ENCODE measurements around the gene ASPSCR1. TPM values are rescaled to one million over a fixed set of nuclear protein-coding genes. Genes with fewer than 3 reads are reported as not detected.

Gene ASPSCR1
- total and polyA plus RNA-seq, 2 donors = 18.0 to 28.6 TPM

DNA sequence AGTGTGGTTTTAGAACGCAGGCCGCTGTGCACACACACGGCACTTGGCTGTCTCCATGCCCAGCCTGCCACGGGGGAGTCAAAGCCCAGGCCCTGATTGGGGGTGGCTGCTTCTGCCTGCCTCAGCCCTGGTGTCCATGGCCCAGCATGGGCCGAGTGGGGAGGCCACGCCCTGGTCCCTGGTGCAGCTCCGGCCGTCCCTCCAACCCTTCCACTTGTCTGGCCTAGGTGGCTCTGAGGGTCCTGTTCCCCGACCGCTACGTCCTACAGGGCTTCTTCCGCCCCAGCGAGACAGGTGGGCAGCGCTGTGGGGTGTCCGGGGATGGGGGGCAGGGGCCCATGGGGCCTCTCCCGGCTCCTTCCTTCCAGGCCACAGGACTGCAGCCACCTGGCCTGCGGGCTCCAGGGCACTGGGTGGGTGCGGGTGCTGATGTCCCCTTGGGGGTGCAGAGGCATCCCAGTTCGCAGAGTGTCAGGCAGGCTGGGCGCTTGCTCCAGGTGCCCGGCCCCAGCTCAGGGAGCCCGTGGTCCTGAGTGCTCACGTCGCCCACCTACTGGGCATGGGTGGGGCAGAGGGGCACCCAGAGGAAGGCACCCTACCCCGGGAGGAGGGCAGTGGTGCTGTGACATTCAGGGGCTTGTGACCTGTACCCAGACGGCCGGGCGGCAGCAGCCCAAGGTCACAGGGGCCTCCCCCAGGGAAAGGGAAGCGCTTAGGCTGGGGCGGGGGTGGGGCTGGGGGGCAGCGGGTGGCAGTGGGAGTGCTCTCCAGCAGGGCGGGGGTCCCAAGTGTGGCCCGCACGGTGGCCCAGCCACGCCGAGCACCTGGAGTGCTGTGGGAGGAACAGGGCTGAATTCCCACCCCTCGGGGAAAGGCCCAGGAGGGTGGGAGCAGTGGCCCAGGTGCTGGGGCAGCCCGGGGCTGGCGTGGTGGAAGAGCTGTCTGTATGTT is 33.4 kb downstream of the ASPSCR1 start:
- Histone ChIP-seq H3K4me3 (ENCODE audit: low read depth, low read length) (no peak overlapping the region), H3K4me1 (ENCODE audit: insufficient read depth) (no peaks in the 10 kb centered on the region), H3K27ac (ENCODE audit: low read depth) (no peak overlapping the region), H3K36me3 (ENCODE audit: insufficient read depth) (no peaks in the 10 kb centered on the region)
- no peak for DNase-seq (ENCODE audit: extremely low spot score)
- WGBS = 93% methylated on average over 39 of the region's 39 CpGs

DNA sequence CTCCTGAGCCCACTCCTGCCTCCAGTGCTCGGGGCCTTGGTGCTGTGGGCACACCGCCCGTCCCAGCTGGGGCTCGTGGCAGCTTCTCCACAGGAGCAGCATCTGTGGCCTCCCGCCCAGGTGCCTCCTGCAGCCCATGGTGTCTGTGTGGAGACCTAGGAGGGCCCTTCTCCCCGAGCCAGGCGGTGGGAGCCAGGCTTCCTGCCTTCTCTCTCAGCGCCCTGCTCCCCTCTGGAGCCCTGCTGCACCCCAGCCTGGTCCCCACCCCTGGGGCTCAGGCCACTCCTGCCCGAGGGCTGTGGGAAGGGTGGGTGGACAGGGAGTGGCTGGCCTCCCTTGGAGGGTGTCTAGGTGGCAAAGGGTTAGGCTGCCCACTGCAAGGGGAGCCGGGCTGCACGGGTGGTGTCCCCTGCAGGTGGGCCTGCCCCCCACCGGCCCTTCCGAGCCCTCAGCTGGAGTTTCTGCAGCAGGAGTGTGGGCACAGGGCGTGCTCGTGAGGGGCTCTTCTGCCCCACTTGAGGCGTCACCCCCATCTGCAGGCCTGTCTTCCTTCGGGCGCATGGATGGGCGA is 34.3 kb downstream of the ASPSCR1 start:
- Histone ChIP-seq H3K4me3 (ENCODE audit: low read depth, low read length) (no peak overlapping the region), H3K27ac (ENCODE audit: low read depth) (no peak overlapping the region), H3K4me1 (ENCODE audit: insufficient read depth) (no peaks in the 10 kb centered on the region), H3K36me3 (ENCODE audit: insufficient read depth) (no peaks in the 10 kb centered on the region)
- WGBS = 91% methylated on average over 19 of the region's 19 CpGs
- DNase-seq (ENCODE audit: extremely low spot score) = no peak

DNA sequence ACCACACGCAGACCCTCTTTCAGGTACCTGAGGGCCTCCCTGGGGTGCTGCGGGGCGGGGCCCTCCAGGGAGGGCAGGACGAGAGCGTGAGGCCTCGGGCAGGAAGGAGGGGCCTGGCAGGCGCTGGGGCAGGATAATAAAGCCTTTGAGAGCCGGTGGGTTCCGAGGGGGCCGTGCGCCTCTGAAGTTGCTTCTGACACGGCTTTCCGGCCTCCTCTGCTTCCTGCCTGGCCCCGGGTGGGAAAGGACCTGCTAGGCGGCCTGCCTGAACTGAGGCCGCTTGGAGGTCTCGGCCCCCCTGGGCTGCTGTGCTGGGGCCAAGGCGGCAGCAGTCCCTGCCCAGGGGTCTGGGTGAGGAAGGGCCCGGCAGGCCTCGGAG is 34.8 kb downstream of the ASPSCR1 start:
- Histone ChIP-seq H3K27ac (ENCODE audit: low read depth) (no peak overlapping the region), H3K36me3 (ENCODE audit: insufficient read depth) (no peaks in the 10 kb centered on the region), H3K4me3 (ENCODE audit: low read depth, low read length) (no peak overlapping the region), H3K4me1 (ENCODE audit: insufficient read depth) (no peaks in the 10 kb centered on the region)
- 72% methylated on average over 20 of the region's 20 CpGs for whole genome bisulfite sequencing
- DNase-seq (ENCODE audit: extremely low spot score) = no peak

DNA sequence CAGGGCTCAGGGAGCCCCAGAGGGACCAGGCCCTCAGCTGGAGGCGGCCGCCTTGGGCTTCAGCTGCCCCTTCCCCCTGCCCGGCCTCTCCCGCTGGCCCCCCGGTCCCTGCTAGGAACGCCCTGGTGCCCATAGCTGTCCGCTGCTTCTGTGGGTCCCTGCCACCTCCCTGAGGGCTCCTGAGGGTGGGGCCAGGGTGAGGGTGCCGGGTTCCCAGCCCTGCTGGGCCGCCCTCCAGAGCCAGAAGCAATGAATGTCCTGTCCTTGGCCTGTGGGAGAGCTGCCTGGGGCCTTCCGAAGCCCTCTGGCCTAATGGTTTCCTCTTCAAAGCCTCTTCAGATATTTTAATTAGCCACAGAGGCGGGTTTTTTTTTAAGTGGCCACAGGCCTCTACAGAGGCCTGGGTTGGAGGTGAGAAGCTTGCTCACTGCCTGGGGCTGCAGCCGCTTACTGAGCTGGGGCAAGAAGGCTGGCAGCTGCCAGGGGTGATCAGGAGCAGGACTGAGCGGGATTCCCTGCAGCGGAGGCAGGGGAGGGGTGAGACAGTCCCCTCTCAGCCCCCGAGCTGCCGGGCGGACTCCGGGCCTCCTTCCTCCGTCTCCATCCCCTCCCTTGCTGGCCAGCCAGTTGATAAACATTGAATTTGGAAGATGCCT is 35.3 kb downstream of the ASPSCR1 start:
- no peak for DNase-seq (ENCODE audit: extremely low spot score)
- WGBS = 75% methylated on average over 19 of the region's 19 CpGs
- H3K4me3 ChIP-seq (ENCODE audit: low read depth, low read length) = no peak overlapping the region
- no peaks in the 10 kb centered on the region for H3K36me3 ChIP-seq (ENCODE audit: insufficient read depth)
- H3K27ac ChIP-seq (ENCODE audit: low read depth) = no peak overlapping the region
- H3K4me1 ChIP-seq (ENCODE audit: insufficient read depth) = no peaks in the 10 kb centered on the region

DNA sequence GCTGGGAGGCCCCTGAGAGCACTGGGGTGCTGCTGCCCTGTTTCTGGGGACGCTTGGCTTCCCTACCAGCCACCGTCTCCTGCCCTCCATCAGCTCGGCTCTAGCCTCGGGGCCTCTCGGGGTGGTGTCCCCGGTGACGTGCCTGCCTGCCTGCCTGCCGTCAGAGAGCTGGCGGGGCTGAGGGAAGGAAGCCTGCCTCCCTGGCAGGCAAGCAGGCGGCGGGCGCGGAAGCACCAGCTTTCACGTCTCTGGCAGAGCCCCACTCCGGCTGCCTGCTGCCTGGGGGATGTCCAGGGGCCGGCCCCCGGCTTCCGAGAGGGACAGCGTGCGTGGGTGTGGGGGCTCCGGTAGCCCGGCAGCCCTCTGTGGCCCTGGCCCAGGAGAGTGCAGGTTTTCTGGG is 35.9 kb downstream of the ASPSCR1 start:
- Histone ChIP-seq H3K27ac (ENCODE audit: low read depth) (no peak overlapping the region), H3K4me3 (ENCODE audit: low read depth, low read length) (no peak overlapping the region), H3K4me1 (ENCODE audit: insufficient read depth) (no peaks in the 10 kb centered on the region), H3K36me3 (ENCODE audit: insufficient read depth) (no peaks in the 10 kb centered on the region)
- DNase-seq (ENCODE audit: extremely low spot score) = no peak
- 52% methylated on average over 22 of the region's 22 CpGs for WGBS

DNA sequence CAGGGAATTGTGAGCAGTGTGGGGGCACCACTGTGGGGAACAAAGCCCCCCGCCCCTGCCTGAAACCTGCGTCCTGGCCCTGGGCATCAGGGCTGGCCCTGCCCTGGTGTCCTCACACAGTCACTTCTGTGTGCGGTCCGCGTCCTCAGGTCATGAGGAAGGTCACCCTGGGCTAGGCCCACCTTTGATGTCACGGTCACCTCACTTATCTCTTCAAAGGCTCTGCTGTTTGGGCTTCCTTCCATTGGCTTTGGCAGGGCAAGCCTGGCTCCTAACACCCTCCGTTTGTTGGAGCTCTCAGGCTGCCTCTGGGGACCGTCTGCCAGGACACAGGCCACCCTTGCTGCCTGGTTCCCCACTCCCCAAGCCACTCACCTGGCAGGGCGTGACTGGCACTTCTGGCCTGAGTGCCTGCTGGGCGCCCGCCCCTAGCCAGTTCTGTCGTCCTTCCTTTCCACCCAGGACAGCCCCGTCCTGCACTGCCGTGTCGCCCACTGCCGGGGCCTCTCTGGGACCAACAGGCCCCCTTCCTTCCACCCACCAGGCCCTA is 36.4 kb downstream of the ASPSCR1 start:
- H3K36me3 ChIP-seq (ENCODE audit: insufficient read depth) = no peaks in the 10 kb centered on the region
- H3K27ac ChIP-seq (ENCODE audit: low read depth) = no peak overlapping the region
- 89% methylated on average over 16 of the region's 16 CpGs for WGBS
- no peak overlapping the region for H3K4me3 ChIP-seq (ENCODE audit: low read depth, low read length)
- no peaks in the 10 kb centered on the region for H3K4me1 ChIP-seq (ENCODE audit: insufficient read depth)
- DNase-seq (ENCODE audit: extremely low spot score) = no peak

DNA sequence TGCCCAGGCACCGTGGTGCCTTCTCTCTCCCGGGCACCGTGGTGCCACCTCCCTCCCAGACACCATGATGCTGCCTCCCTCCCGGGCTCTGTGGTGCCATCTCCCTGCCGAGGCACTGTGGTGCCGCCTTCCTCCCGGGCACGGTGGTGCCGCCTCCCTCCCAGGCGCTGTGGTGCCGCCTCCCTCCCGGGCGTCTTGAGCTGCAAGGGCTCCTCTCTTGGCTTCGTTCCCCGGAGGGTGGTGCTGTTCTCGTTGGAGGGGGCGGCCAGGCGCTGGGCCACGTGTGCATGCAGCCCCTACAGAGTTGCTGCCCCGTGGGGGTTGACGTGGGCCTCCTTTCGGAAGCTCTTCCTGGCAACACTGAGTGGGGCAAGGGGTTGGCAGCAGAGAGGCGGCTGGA is 37.0 kb downstream of the ASPSCR1 start:
- no peak overlapping the region for H3K4me3 ChIP-seq (ENCODE audit: low read depth, low read length)
- no peaks in the 10 kb centered on the region for H3K4me1 ChIP-seq (ENCODE audit: insufficient read depth)
- H3K27ac ChIP-seq (ENCODE audit: low read depth) = no peak overlapping the region
- no peak for DNase-seq (ENCODE audit: extremely low spot score)
- 77% methylated on average over 23 of the region's 23 CpGs for WGBS
- H3K36me3 ChIP-seq (ENCODE audit: insufficient read depth) = no peaks in the 10 kb centered on the region

DNA sequence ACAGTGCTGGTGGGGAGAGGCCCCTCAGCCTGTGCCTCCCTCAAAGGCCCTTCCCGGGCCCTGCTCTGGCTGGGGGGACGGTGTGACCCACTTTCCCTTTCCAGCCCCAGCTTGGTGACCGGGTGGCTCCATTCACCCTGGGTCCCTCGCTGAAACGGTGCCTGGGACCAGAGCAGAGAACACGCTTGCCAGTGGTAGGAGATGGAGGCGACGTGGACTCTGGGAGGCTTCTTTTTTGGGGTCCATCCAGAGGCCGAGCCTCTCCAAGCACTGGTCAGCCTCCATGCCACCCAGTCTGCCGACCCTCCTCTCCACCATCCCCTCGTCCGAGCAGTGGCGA is 37.5 kb downstream of the ASPSCR1 start:
- Histone ChIP-seq H3K4me1 (ENCODE audit: insufficient read depth) (no peaks in the 10 kb centered on the region), H3K4me3 (ENCODE audit: low read depth, low read length) (no peak overlapping the region), H3K27ac (ENCODE audit: low read depth) (no peak overlapping the region), H3K36me3 (ENCODE audit: insufficient read depth) (no peaks in the 10 kb centered on the region)
- no peak for DNase-seq (ENCODE audit: extremely low spot score)
- 81% methylated on average over 13 of the region's 13 CpGs for WGBS

DNA sequence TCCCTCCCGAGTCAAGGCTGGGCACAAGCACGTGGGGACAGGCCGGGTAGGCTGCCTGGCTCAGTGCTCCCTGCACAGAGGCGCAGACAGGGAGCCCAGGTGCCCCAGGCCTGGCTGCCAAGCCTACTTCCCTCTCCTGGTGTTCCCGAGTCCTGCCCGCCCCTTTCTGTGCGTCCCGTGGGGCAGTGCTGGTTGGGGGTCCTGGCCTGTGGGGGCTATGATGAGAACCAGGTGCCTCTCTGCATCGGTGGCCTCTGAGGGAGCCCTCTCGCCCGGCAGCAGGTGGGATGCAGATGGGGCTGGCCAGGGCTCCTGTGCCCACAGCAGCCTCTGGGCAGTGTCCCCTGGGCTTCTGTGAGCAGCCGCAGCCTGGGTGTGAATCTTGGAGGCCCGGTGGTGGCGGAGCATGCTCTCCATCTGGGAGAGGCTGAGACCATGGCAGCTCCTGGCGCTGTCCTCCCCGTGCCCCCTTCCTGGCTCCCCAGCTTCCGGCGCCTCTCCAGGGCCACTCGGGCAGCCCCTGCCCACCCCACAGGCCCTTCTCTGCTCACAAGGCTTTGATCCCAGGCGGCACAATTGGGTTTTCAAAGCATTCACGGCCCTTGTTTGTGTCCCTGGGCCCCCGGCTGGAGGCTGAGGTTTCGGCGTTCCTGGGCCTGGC is 38.0 kb downstream of the ASPSCR1 start:
- H3K4me1 ChIP-seq (ENCODE audit: insufficient read depth) = no peaks in the 10 kb centered on the region
- DNase-seq (ENCODE audit: extremely low spot score) = no peak
- H3K36me3 ChIP-seq (ENCODE audit: insufficient read depth) = no peaks in the 10 kb centered on the region
- no peak overlapping the region for H3K4me3 ChIP-seq (ENCODE audit: low read depth, low read length)
- WGBS = 75% methylated on average over 24 of the region's 24 CpGs
- H3K27ac ChIP-seq (ENCODE audit: low read depth) = no peak overlapping the region

DNA sequence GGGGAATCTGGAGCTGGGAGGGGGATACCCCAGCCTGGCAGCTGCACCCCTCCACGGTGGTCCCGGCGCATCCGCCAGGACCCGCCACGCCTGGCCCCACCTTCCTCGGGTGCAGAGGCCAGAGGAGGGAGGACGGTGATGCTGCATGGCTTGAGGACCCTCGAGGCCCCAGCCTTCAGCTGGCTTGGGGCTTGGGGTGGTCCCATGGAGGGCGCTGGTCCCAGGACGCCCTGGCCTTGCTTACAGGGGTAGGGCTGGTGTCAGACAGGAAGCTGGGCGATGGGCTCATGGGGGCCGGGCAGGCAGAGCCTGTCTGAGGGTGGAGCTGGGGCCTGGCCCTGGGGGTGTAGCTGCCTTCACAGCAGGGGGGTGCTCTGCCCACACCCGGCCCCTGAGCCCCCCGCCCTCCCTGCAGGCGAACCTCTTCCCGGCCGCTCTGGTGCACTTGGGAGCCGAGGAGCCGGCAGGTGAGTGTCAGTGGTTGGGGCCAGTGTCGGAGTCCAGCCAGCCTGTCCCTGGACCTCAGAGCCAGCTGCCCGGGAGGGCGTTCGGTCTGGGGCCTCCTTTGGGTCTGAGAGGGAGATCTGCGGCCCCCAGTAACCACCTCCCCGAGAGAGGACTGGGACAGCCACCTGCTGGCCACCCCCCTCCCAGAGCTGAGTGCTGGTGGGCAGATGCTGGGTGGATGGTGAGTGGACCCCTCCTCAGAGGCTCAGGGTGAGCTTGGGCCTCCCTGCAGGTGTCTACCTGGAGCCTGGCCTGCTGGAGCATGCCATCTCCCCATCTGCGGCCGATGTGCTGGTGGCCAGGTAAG is 38.8 kb downstream of the ASPSCR1 start:
- no peaks in the 10 kb centered on the region for H3K36me3 ChIP-seq (ENCODE audit: insufficient read depth)
- no peak for DNase-seq (ENCODE audit: extremely low spot score)
- H3K4me3 ChIP-seq (ENCODE audit: low read depth, low read length) = no peak overlapping the region
- no peak overlapping the region for H3K27ac ChIP-seq (ENCODE audit: low read depth)
- WGBS = 80% methylated on average over 28 of the region's 28 CpGs
- no peaks in the 10 kb centered on the region for H3K4me1 ChIP-seq (ENCODE audit: insufficient read depth)

DNA sequence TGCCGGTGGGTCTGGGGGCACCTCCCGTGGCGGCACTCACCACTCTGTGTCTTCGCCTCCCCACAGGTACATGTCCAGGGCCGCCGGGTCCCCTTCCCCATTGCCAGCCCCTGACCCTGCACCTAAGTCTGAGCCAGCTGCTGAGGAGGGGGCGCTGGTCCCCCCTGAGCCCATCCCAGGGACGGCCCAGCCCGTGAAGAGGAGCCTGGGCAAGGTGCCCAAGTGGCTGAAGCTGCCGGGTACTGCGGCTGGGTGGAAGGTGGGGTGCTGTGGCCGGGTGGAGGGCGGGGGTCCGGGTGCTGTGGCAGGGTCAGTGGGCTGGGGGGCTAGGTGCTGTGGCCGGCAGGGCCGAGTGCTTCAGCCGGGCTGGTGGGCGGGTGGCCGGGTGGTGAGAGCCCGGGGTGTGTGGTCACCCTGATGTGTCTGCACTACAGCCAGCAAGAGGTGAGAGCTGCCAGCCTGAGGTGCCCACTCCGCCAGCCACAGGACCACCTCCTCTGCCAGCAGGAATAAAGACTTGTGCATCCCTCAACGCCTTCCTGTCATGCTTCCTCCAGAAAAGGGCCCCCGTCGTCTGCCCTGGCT is 39.5 kb downstream of the ASPSCR1 start:
- WGBS = 85% methylated on average over 24 of the region's 24 CpGs
- Histone ChIP-seq H3K36me3 (ENCODE audit: insufficient read depth) (no peaks in the 10 kb centered on the region), H3K4me3 (ENCODE audit: low read depth, low read length) (no peak overlapping the region)

DNA sequence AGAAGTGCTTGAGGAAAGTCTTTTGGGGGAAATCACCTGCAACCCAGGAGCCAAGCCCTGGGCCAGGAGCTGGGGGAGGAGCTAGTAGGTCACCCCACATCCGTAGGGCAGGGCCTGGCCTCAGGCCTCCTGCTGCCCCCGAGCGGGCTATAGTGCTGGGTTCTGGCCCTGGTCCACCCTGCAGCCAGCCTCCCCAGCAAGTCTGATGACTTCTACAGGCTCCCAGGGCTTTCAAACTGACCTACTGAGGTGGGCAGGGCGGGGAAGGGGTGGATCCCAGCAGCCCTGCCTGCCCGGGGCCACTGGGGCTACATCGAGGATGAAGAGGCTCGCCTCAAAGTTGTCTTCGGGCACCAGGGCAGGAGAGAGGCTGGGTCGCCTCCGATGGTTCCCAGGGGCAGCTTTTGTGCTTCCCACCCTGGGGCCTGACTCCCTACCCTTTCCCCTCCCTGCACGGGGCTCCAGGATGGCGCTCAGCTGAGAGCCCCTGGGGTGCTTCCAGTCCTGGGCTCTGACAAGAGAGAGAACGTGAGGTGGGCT is 40.3 kb downstream of the ASPSCR1 start:
- H3K4me3 ChIP-seq (ENCODE audit: low read depth, low read length) = no peak overlapping the region
- no peak for DNase-seq (ENCODE audit: extremely low spot score)
- no peak overlapping the region for H3K27ac ChIP-seq (ENCODE audit: low read depth)
- H3K4me1 ChIP-seq (ENCODE audit: insufficient read depth) = no peaks in the 10 kb centered on the region
- H3K36me3 ChIP-seq (ENCODE audit: insufficient read depth) = no peaks in the 10 kb centered on the region
- WGBS = 79% methylated on average over 13 of the region's 13 CpGs

More for the DNA sequence above, 39.5 kb downstream of the ASPSCR1 start:
- H3K27ac ChIP-seq (ENCODE audit: low read depth) = no peak overlapping the region
- DNase-seq (ENCODE audit: extremely low spot score) = no peak
- no peaks in the 10 kb centered on the region for H3K4me1 ChIP-seq (ENCODE audit: insufficient read depth)

Data from urinary bladder (tissue), 4 donors.